Glutamatergic neuron (in vitro differentiated cells): ENCODE data around the gene PNPLA2. TPM values are rescaled to one million over a fixed set of nuclear protein-coding genes. Genes with fewer than 3 reads are reported as not detected.

Experiments used
- DNase-seq: peaks from one replicate; pipeline ENCODE4 v3.0.0; 2022
- H3K27ac Mint-ChIP-seq: one replicate; pipeline ENCODE4 v1.8.0; 2020; ENCODE audit warnings: mild to moderate bottlenecking, mixed read lengths, inconsistent platforms; ENCODE audit not compliant: unreplicated experiment
- H3K27me3 Mint-ChIP-seq: one replicate; pipeline ENCODE4 v1.8.0; 2020; ENCODE audit warnings: mild to moderate bottlenecking, moderate library complexity, mixed read lengths, inconsistent platforms; ENCODE audit not compliant: unreplicated experiment
- H3K36me3 Mint-ChIP-seq: one replicate; pipeline ENCODE4 v1.8.0; 2020; ENCODE audit warnings: mild to moderate bottlenecking, mixed read lengths, inconsistent platforms; ENCODE audit not compliant: unreplicated experiment
- H3K4me1 Mint-ChIP-seq: one replicate; pipeline ENCODE4 v1.8.0; 2020; ENCODE audit warnings: mild to moderate bottlenecking, low read depth, mixed read lengths, inconsistent platforms; ENCODE audit not compliant: unreplicated experiment
- H3K4me3 Mint-ChIP-seq: one replicate; pipeline ENCODE4 v1.8.0; 2020; ENCODE audit warnings: mild to moderate bottlenecking, mixed read lengths, inconsistent platforms; ENCODE audit not compliant: unreplicated experiment
- H3K9me3 Mint-ChIP-seq: one replicate; pipeline ENCODE4 v1.8.0; 2020; ENCODE audit warnings: mild to moderate bottlenecking, moderate library complexity, mixed read lengths, inconsistent platforms; ENCODE audit not compliant: unreplicated experiment
- CTCF ChIP-seq: fragments of 200-600 bp; sonication (generic); IDR thresholded peaks from one replicate; pipeline ENCODE4 v1.5.0; 2021; ENCODE audit not compliant: partially characterized antibody, unreplicated experiment
- total RNA-seq: library from RNA; stranded (reverse); fragmentation: NEBNext Ultra II Directional; extraction: Animal tissue kit (Norgen Biotek cat#: 25700); gene quantifications from one replicate; pipeline ENCODE4 v1.2.1, GENCODE V29; 2021; ENCODE audit not compliant: unreplicated experiment

PNPLA2 gene
- total RNA-seq, 1 donor from 2014 or later, result 32.3 TPM

GRCh38 chr11:833114-833791 is 14.5 kb downstream of the PNPLA2 start:
- H3K27me3 Mint-ChIP-seq, result peaks cover 14% of the 10 kb centered on the region

GRCh38 chr11:833849-834311 is 15.2 kb downstream of the PNPLA2 start:
- TF ChIP-seq CTCF, result no peak
- H3K27me3 Mint-ChIP-seq, result peaks cover 19% of the 10 kb centered on the region
- no peak for DNase-seq
- peaks cover 11% of the 10 kb centered on the region for H3K9me3 Mint-ChIP-seq
- peaks cover 6% of the 10 kb centered on the region for H3K4me1 Mint-ChIP-seq
- H3K27ac Mint-ChIP-seq, result peak overlapping the region; percentile 92
- H3K4me3 Mint-ChIP-seq, result peak overlapping the region; percentile 92
- H3K36me3 Mint-ChIP-seq, result no peaks in the 10 kb centered on the region

More at GRCh38 chr11:833114-833791, 14.5 kb downstream of the PNPLA2 start:
- Mint-ChIP-seq H3K9me3 (peaks cover 7% of the 10 kb centered on the region), H3K27ac (peak overlapping the region; percentile 92), H3K36me3 (no peaks in the 10 kb centered on the region), H3K4me1 (peaks cover 5% of the 10 kb centered on the region), H3K4me3 (peak overlapping the region; percentile 92)
- peak; percentile 85 for DNase-seq
- TF ChIP-seq CTCF, result no peak

- H3K27me3 Mint-ChIP-seq, result peaks cover 21% of the 10 kb centered on the region
- DNase-seq, result peak; percentile 22
- peaks cover 10% of the 10 kb centered on the region for H3K4me1 Mint-ChIP-seq
- no peaks in the 10 kb centered on the region for H3K36me3 Mint-ChIP-seq
- peak overlapping the region; percentile 92 for H3K4me3 Mint-ChIP-seq
- peak overlapping the region; percentile 92 for H3K27ac Mint-ChIP-seq
- peaks cover 14% of the 10 kb centered on the region for H3K9me3 Mint-ChIP-seq
- TF ChIP-seq CTCF, result no peak
Measured at GRCh38 chr11:834371-835316, 15.9 kb downstream of the PNPLA2 start.

- Mint-ChIP-seq H3K9me3 (peaks cover 28% of the 10 kb centered on the region), H3K27ac (no peak overlapping the region), H3K4me3 (no peak overlapping the region), H3K36me3 (no peaks in the 10 kb centered on the region), H3K27me3 (peaks cover 26% of the 10 kb centered on the region), H3K4me1 (peaks cover 20% of the 10 kb centered on the region)
- no peak for DNase-seq
- no peak for TF ChIP-seq CTCF
Measured at GRCh38 chr11:836274-836673, 17.6 kb downstream of the PNPLA2 start.
